Left forelimb (tissue), 1 donor: ENCODE results near the gene EPHB6.

Source experiments
- DNase-seq: peaks from one replicate; pipeline ENCODE4 v3.0.0-alpha.2; 2018; ENCODE audit warnings: low spot score

Gene EPHB6

DNA sequence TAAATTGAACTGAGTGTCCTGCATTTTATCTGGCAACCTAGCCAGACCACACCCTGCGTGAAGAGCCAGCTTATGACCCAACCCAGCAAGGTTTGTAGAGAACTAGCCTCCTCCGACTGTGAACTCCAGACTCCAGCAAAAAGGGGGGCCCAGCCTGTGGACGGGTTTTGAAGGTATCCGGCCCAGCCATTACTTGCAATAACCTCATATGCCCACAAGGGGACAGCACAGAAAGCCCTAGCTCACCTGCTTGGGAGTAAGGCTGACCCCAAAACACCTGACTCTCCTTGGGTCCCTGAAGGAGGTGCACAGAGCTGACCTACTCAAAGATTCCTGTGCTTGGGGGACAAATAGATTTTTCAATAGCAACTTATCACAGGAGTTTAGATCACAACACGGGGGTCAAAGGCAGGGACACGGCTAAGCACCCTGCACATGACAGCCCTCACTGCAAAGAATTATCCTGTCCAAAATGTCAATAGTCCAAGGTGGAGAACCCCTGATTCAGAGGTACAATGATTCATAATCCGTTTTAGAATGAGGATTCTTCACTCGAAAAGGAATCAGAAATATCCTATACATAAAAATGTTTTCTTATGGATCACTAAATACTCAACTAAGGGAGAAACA lies 26.1 kb downstream of the EPHB6 start:
- DNase-seq, result peak; percentile 55

DNA sequence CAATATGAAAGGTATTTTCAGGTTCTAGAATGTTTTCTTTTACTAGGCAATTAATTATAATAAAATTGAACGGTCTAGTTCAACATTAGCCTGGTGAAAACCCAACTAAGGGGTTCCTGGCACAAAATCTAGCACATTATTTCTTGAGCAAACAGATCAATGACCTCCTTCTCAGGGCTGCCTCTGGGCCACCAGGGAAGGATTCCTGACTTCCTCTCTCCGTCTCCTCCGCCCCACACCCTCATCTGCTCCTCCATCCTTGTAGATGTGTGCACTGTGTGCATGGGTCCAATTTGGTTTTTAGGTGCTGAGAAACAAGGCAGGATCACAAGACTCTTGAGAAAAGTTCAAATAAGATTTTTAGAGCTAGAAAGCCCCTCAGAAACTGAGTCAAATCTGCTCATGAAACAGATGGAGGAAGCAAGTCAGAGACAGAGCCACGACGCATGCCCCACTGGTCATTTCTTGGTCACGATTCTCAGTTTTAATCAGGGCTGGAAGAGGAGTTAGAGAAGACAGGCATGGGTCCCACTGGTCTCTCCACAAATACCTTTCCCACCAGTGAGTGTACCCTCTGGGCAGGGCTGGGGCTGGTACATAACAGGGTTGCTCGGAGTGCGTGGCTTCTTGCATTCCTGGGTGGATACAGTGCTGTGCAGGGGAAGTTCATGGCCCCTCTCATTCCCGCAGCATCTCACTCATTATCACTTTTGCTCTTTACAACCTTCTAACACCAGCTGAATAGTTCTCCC lies 26.9 kb downstream of the EPHB6 start:
- peak; percentile 52 for DNase-seq

DNA sequence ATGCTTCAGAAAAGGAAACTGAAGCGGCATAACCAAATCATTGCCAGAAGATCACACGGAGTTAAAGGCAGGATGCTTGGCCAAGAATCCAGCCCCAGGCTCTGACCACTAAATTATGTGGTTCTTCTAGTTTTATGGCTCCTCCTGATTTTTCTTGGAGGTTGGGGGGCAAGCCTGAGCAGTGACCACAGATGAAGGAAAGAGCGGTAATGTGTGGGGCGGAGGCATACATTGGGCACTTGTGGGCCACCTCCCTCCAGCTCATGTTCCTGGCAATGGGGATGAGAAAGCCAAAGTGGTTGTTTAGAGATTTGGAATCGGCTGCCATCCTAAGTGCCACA lies 27.4 kb downstream of the EPHB6 start:
- DNase-seq, result peak; percentile 37

DNA sequence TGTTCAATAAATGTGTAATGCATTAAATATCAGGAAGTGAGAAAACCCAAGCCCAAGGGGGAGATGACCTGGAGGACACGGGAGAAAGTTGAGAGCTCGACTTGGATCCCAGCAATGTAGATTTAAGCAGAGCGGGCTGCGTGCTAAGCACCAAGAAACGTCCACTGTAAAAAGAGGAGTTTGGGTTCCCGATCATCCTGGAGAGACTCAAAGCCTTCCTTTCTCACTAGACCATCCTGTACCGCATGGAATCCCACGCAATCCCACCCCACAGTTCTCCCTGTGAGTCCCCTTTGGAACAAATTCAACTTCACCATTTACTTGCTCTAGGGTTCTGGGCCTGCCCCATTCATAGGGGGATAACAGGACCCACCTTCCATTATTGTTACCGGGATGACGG lies 28.3 kb downstream of the EPHB6 start:
- DNase-seq, result no peak

DNA sequence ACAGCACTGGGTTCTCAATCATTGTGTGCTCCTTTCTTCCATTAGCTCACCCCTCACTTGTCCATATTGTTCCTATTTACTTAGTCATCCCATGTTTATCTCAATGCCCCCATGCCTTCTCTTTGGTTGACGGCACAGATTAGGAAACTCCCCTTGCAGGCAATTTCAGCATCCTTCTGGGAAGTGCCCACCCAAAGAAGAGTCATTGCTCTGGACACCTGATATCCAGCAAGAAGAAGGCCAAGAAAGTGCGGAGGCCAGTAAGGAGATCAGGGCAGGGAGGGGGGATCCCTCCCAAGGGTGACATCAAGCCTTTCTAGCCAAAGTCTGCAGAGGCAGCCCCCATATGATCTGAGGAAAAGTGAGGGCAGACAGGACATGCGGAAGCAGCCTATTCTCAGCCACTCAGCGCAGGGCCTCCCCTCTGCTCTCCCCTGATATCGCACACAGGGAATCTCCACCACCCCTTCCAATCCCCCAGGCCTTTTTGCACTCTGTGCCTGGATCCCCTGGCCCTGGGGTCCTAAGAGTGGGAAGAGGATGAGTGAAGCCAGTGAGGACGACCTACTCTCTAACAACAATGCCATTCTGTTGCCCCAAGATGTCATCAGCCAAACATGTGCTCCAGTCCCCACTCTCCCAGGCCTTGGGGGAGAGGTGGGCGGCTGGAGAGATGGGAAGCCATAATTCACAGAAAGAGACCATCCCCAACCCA lies 28.9 kb downstream of the EPHB6 start:
- DNase-seq, result peak; percentile 36

DNA sequence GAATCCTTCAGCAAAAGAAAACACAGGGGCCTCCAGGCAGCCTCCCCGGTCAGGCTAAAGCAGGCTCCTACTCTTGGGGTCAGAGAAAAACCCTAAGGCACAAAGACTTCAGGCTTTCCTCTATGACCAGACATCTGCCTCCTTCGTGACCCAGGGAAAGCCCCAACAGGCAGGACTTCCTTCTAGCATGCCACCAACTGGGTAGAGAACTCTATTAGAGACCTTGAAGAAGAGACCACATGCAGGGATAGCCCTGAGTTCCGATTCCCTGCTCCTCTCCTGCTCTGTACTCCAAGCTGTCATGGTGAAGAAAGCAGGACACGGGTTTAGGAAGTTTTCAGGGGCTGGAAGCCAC lies 29.4 kb downstream of the EPHB6 start:
- no peak for DNase-seq

DNA sequence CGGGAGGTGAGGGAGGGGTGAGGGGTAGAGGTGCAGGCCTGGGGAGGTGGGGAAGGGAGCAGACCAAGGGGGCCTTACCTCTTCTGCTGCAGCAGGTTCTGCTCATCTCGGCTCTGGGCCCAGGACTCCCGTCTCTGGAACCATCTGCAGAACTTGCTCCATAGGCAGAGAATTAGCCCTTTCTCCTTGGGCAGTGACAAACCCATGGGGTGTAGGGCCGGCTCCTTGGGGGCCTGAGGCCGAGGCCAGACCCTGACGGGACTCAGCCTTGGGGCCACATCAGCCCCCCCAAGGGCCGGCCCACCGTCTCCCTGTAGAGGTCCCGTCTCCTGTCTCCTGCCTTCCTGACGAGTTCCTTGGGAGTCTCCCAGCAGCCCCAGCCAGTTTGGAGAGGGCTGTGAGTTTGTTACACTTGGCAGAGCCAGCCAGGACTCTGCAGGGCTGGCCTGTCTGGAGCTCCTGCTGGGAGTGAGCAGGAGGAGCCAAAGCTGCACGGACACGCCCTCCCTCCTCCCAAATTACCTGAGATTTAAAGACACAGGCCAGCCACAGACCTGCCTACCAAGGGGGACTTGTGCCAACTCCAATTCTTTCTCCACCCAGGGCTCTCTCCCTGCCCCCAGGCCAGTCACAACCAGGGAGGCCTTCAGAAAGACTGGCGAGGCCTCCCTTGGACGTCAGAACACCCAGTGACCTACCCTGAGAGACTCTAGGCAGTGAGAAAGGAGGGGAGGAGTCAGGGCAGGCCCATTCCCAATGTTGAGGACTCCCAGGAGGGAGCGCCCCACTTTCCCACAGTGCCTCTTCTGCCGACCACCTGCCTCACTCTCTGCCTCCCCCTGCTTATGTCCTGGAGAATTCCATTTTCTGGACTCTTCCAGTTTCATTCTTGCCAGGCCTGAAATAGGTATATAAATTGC lies 30.7 kb downstream of the EPHB6 start, which contains the start of gene TRPV6:
TSS of gene TRPV6 (minus strand) at position 435 of the 920 bp plus-strand sequence.
- DNase-seq, result peak; percentile 65

DNA sequence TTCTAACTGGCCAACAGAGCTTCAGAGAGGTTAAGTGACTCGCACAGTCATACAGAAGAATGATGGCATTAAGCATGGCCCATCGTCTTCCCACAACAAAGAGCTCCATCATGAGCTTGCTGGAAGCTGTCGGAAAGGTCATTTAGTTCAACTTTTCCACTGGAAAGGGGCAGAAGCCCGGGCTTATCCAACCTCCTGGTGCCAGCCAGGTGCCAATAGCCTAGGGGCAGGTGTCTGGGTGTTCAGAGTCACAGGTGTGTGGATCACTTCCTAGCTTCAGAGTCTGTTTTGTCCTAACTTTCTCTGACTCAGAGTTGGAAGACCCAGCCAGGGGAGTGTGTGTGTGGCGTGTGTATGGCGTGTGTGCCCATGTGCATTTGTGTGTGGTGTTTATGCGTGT lies 32.0 kb downstream of the EPHB6 start:
- peak; percentile 49 for DNase-seq

DNA sequence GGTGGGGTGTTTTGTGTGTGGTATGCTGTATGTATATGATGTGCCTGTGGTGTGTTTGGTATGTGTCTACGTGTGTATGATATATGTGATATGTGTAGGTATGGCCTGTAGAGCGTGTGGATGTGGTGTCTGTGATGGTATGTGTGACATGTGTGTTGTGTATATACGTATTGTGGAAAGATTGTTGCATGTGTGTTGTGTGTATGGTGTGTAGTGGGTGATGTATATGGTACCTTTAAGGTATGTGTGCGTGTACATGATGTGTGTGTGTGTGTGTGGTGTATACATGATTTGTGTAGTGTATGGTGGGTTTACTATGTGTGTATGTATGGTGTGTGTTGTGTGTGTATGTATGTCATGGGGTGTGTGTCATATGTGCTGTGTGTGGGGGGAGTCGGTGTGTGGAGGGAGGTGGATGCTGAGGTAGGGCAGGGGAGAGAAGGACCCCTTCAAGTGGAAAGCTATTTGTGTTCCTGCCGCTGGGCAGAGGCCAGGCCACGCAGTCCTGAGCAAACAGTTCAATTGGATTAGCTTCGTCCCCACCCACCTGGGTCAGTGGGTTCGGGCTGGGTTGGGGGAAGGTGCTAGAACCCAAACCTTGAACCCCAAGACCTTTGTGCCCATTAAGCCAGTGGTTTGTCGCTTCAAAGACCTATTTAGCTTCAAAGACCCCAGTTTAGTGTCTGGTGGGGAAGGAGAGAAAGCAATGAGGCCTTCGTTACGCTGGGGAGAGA lies 32.6 kb downstream of the EPHB6 start:
- DNase-seq, result peak; percentile 52

DNA sequence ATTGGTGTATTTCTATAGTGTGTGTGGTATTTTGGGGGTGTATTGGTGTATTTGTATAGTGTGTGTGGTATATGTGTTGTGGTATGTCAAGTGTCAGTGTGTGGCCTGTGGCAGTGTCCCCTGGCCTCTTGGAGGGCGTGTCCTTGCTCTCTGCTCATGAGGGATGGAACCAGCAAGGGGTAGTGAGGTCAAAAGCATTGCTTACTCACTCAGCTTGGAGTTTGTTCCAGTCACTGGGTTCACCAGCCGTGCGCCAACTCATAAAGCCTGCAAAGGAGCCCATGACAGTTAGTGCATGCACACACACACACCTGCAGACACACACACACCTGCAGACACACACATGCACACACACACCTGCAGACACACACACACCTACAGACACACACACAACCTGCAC lies 34.9 kb downstream of the EPHB6 start:
- peak; percentile 4 for DNase-seq

DNA sequence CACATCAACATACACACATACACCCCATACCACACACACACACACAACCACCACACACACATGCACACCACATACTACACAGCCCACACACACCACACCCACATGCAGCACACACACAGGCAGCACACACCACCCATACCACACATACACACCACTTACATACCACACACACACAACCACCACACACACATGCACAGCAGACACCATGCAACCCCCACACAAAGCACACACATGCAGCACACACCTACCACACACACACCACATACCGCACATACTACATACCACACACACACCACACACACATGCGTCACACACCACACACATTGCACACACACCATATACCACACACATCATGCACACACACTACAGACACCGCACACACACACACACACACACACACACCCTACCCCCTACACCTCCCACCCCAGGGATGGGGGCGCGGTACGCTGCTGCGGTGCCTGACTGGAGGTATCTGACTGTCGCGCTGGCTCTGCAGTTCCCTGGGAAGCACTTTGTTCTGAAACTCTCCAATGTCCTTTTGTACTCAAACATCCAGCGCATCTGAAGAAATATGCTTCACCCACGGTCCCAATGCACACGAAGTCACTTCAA lies 36.1 kb downstream of the EPHB6 start:
- peak; percentile 57 for DNase-seq

DNA sequence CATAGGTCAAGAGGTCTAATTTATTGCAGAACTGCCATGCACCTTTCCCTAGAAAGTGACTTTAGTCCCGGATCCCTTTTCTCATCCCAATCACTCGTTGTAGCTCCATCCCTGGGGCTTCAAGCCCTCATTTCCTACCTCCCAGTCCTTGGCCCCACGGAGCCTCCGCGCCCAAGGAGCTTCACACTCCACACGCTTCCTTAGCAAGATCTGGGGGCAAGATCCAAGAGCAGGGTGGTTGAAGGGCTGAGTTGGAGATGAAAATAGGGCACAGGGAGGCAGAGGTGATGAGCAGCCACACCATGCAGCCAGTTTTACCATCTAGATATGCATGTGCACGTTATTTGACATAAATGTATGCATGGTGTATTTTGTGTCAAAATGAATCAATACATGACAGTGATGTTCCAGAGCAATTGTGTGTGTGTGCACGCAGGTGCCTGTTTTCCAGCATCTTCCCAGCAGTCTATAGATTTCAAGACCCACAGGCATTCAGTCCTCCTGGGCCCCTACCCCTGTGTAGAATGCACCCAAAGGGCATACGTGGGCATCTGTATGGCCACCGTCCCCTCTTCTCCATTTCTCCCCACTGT lies 36.7 kb downstream of the EPHB6 start:
- peak; percentile 3 for DNase-seq

DNA sequence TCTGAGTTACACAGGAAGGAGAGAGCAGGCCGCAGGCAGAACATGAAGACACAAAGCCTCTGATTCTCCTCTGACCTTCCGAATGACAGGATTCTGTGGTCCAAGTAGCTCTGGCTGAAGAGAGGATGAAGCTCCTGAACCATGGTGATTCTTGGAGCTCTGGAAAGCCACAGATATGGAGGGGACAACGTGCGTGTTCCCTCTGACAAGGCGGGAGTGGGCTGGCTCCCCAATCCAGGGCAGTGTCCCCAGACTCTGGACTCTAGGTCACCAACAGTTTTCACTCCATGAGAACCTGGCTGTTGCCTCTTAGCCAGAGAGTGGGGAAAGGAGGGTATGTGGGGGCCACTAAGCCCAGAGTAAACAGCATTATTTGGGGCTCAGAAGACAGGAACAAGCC lies 38.1 kb downstream of the EPHB6 start:
- peak; percentile 15 for DNase-seq

DNA sequence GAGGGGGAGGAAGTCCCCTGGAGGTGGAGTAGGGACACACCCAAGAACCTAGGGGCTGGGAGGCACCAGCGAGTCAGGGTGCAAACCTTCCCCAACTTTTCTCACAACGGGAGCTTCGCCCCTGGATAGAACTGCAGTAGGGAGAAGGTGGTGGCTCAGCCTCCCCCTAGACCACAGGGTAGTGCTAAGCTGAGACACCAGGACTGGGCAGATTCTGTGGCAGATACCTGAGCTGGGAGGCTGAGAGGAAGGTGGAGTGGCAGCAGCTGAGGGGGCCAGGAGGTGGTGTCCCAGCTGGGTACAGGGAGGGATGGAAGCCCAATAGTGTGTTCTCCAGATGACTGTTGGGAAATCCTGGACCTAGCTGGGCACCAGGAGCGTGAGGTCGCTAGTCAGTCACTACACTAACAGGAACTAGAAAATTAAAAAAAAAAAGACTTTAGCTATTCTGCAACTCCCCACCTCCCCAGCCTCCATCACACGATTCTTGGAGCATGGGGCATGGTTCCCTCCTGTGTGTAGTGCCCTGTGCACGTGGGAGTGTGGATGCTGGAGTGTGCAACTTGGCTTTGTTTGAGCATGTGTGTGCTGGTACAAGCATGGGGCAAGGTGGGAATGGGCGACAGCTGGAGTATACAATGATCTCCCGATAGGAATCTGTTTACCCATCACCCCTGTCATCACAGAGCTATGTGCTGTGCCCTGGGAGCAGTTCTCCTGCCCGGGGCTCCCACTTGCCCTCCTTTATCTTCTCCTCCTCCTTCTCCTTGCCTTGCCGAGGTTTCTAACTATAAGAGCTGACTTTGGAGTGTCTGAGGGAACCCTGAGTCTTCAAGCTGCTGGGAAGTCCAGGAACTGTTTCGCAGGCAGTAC lies 39.5 kb downstream of the EPHB6 start:
- peak; percentile 9 for DNase-seq

DNA sequence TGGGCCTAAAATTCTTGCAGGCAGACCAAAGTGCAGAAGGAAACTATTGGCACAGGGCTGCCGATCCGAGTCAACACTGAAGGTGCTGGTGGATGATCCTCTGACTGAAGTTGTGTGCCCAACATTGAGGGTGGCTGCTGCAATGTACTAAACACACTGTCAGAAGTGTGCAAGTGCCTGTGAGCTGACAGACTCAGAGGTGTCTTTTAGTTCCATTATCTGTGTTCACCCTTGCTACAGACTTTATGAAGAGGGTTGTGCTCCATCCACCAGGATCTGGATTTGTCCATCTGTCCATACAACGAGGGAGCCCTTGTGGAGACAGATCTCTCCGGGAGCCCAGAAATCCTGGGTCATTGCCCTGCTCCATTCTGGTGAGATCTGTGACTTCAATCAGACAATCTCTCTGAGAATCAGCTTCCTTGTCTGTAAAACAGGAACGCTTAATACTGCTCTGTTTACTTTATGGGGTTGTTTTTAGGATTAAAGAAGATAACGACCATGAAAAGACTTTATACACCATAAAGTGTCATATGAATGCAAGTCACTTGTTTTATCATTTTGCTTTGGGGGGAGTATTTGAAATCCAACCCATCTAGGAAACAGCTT lies 40.2 kb downstream of the EPHB6 start:
- no peak for DNase-seq

DNA sequence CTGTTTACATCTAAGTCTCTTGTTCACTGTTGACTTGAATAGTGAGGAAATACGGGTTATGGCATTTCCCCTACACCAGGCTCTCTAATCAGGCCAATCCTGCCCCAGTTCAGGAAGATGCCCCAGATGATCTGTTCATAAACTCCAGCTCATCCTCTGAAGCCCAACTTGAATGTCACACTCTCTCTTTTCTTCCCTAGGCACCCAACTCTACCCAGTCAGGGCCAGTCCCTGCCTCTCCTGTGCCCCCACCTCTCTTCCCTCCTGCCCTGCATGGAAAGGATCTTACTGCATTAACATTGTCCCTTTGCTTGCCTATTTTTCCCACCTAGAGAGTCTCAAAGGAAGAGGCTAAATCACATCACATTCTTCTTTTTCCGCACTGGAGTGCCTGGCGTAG lies 41.3 kb downstream of the EPHB6 start:
- no peak for DNase-seq

DNA sequence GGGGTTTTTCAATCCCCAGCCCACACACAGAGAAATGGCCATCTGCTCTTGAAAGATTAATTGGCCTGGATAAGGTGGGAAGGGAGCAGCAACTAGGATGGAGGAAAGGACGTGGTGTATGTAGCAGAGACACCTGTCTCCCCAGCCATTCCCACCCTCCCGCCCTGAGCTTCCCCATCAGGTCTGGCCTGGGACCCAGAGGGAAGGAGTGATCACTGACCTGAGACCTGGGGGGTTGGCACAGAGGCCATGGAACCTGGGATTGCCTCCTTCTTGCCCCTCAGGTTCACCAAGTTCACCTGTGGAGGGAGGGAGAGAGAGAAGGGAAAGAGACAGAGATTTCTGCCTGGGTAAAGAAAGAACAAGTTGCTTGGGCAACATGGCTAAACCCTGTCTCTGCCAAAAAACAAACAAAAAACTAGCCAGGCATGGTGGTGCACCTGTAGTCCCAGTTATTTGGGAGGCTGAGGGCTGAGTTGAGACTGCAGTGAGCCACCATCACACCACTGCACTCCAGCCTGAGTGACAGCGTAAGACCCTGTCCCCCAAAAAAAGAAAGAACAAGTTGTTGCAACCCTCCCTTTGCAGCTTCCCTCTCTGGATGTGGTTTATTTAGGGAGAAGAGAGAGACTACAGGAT lies 42.0 kb downstream of the EPHB6 start:
- DNase-seq, result no peak

DNA sequence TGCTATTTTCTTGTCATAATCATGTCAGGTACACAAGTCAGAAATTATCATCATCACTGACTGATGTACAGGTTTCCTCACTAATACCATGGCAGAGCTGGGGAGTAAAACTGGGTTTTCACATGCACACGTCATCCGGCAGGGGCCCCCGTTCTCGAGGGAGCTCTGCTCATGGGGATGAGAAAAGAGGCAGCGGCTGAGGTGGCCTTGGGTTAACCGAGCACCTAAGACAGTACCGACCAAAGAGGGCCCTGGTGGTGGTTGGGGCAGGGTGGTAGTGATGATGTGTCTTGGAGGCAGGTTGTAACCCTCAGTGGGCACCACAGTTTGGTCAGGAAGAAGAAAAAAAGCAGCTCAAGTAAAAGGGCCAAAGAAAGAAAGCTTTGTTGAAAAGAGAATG lies 42.8 kb downstream of the EPHB6 start:
- no peak for DNase-seq
